ENCODE measurements around the gene ESPN.
"Not testable (repeated sequence)": the region's sequence is repeated elsewhere in the genome, so short reads cannot be mapped to it uniquely, and the experiment has no call there.

Gene ESPN

GRCh38 chr1:6429660-6430411 lies 5.3 kb downstream of the ESPN start:
- not testable (repeated sequence) for DNase-seq

- not testable (repeated sequence) for DNase-seq
Measured at GRCh38 chr1:6431645-6432579, 7.3 kb downstream of the ESPN start.

GRCh38 chr1:6434186-6434585 lies 9.6 kb downstream of the ESPN start:
- DNase-seq = no peak

- DNase-seq = no peak
Measured at GRCh38 chr1:6435129-6435528, 10.6 kb downstream of the ESPN start.

- no peak for DNase-seq
Measured at GRCh38 chr1:6435547-6435946, 11.0 kb downstream of the ESPN start.

GRCh38 chr1:6436277-6436676 lies 11.7 kb downstream of the ESPN start:
- not testable (repeated sequence) for DNase-seq

GRCh38 chr1:6437012-6437700 lies 12.6 kb downstream of the ESPN start:
- DNase-seq = not testable (repeated sequence)

- peak; percentile 59 for DNase-seq
Measured at GRCh38 chr1:6438047-6438525, 13.5 kb downstream of the ESPN start.

GRCh38 chr1:6440198-6441126 lies 15.9 kb downstream of the ESPN start:
- DNase-seq = peak; percentile 73

GRCh38 chr1:6441586-6441985 lies 17.0 kb downstream of the ESPN start:
- no peak for DNase-seq

GRCh38 chr1:6443339-6444115 lies 19.0 kb downstream of the ESPN start:
- DNase-seq = no peak

- no peak for DNase-seq
Measured at GRCh38 chr1:6444377-6444776, 19.8 kb downstream of the ESPN start.

- no peak for DNase-seq
Measured at GRCh38 chr1:6445062-6445763, 20.6 kb downstream of the ESPN start.

- not testable (repeated sequence) for DNase-seq
Measured at GRCh38 chr1:6445929-6446328, 21.4 kb downstream of the ESPN start.

GRCh38 chr1:6446665-6447015 lies 22.1 kb downstream of the ESPN start:
- no peak for DNase-seq

GRCh38 chr1:6447016-6447817 lies 22.6 kb downstream of the ESPN start:
- no peak for DNase-seq

GRCh38 chr1:6447818-6448748 lies 23.5 kb downstream of the ESPN start:
- no peak for DNase-seq

All from activated effector memory CD4-positive, alpha-beta T cell treated with Interleukin-2 at 50 U/mL for 16 hours (primary cell).